ENCODE measurements around the gene COMTD1. TPM values are rescaled to one million over a fixed set of nuclear protein-coding genes. Genes with fewer than 3 reads are reported as not detected.
"Not testable (repeated sequence)": the region's sequence is repeated elsewhere in the genome, so short reads cannot be mapped to it uniquely, and the experiment has no call there.

COMTD1 gene
- total RNA-seq, 8 experiments from 2014 or later: 5.5 to 19.1 (median 12.8) TPM

GRCh38 chr10:75229971-75230370 is 5.8 kb downstream of the COMTD1 start:
- no peak for ATAC-seq (replicated peaks in 6 of 8)
- in situ Hi-C loops (cut with MboI; ENCODE audit: low pct_unique_long_range_greater_than_20kb in 2 of 9, low sequenced_read_pairs in 9 of 9, unreplicated experiment in 9 of 9): loop anchor here in 1 of 9 experiments (25.0 kb wide), 1 partner anchor 993 kb away; no protein-coding TSS in a partner anchor
- Histone ChIP-seq H3K27ac (no peak overlapping the region), H3K4me1 (replicated peaks in 1 of 2) (peaks cover 0 to 2% of the 10 kb centered on the region in 2 donors), H3K4me3 (no peak overlapping the region)
- 52 to 100% (median 100%) methylated on average over 1 to 3 of the region's 3 CpGs; no CpG with 5 or more reads in 1 of the 10 experiments for WGBS, 10 experiments

DNA sequence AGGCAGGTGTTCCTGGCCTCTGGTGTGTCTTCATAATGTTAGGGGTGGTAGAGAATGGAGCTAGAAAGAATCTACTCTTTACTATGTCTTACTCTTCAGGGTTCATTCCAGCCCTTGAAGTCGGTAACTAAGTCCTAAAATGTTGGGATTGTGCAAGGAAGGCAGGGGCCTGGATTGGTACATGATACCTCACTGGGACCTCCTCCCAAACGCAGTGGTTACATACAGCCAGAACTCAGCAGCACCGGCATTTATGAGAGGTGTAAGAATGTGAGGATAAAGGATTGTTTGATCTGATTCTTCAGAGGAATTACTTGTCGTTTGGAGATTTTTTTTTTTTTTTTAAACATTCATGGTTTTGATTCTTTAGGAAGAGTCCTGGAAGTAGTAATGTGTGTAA is 6.9 kb downstream of the COMTD1 start:
- no peak for ATAC-seq (replicated peaks in 6 of 8)
- Histone ChIP-seq H3K4me3 (no peak overlapping the region), H3K4me1 (replicated peaks in 1 of 2) (peaks cover 0 to 2% of the 10 kb centered on the region in 2 donors), H3K27ac (no peak overlapping the region)
- 27 to 96% (median 69%) methylated on average over 1 to 4 of the region's 4 CpGs; no CpG with 5 or more reads in 2 of the 10 experiments for WGBS, 10 experiments
- in situ Hi-C loops (cut with MboI; ENCODE audit: low pct_unique_long_range_greater_than_20kb in 2 of 9, low sequenced_read_pairs in 9 of 9, unreplicated experiment in 9 of 9): loop anchor here in 1 of 9 experiments (25.0 kb wide), 1 partner anchor 992 kb away; no protein-coding TSS in a partner anchor

- Histone ChIP-seq H3K27ac (no peak overlapping the region), H3K4me3 (no peak overlapping the region), H3K4me1 (replicated peaks in 1 of 2) (no peaks in the 10 kb centered on the region)
- in situ Hi-C loops (cut with MboI; ENCODE audit: low pct_unique_long_range_greater_than_20kb in 2 of 9, low sequenced_read_pairs in 9 of 9, unreplicated experiment in 9 of 9): loop anchor here in 1 of 9 experiments (25.0 kb wide), 1 partner anchor 991 kb away; no protein-coding TSS in a partner anchor
- 83 to 100% (median 100%) methylated on average over 1 to 2 of the region's 3 CpGs; no CpG with 5 or more reads in 4 of the 10 experiments for WGBS, 10 experiments
- ATAC-seq (replicated peaks in 6 of 8): no peak
Observed at GRCh38 chr10:75228278-75228677, 7.5 kb downstream of the COMTD1 start.

- Histone ChIP-seq H3K4me1 (replicated peaks in 1 of 2) (no peaks in the 10 kb centered on the region), H3K27ac (no peak overlapping the region), H3K4me3 (no peak overlapping the region)
- in situ Hi-C loops (cut with MboI; ENCODE audit: low pct_unique_long_range_greater_than_20kb in 2 of 9, low sequenced_read_pairs in 9 of 9, unreplicated experiment in 9 of 9): loop anchor here in 1 of 9 experiments (25.0 kb wide), 1 partner anchor 989 kb away; no protein-coding TSS in a partner anchor
- WGBS, 10 experiments: 52 to 93% (median 63%) methylated on average over 1 to 4 of the region's 5 CpGs; no CpG with 5 or more reads in 5 of the 10 experiments
- no peak for ATAC-seq (replicated peaks in 6 of 8)
Observed at GRCh38 chr10:75226656-75227055, 9.1 kb downstream of the COMTD1 start.

DNA sequence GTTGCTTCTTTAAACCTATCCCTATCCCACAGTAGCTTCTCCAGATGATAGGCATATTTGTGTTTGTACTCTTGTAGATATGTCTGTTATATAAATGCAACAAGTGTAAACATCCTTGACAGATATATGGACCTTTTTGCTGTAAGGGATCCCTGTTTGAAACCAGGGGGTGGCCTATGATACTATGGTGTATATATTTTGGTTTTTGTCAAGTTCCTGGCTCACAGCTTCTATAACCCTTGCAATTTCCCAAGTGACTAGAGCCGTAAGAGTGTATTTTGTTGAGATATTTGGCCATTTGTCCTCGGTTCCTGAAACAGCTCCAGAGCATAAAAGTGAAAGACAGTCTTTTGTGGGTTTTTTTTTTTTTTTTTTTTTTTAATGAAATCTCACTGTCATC is 9.7 kb downstream of the COMTD1 start:
- no peaks in the 10 kb centered on the region for H3K4me1 ChIP-seq (replicated peaks in 1 of 2)
- in situ Hi-C loops (cut with MboI; ENCODE audit: low pct_unique_long_range_greater_than_20kb in 2 of 9, low sequenced_read_pairs in 9 of 9, unreplicated experiment in 9 of 9): loop anchor here in 1 of 9 experiments (25.0 kb wide), 1 partner anchor 989 kb away; no protein-coding TSS in a partner anchor
- ATAC-seq (replicated peaks in 6 of 8): no peak
- no peak overlapping the region for H3K4me3 ChIP-seq
- H3K27ac ChIP-seq: no peak overlapping the region
- WGBS, 10 experiments: 0 to 100% (median 58%) methylated on average over 1 to 2 of the region's 2 CpGs; no CpG with 5 or more reads in 4 of the 10 experiments

DNA sequence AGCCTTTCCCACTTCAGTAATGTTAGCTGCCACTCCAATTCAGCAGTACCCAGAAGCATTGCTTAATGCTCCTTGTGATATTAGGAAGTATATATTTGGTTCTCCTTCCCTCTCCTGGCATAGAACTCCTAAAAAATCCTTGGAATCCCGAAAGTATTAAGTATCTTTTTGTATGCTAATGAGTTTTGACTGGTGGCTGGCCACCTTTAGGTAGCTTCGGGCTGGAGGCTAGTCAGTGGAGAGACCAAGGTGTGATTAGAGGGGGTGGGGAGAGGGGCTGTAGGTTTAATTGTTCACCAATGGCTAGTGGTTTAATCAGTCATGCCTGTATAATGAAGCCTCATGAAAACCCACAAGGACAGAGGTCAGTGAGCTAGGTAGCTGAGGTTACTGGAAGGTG is 12.2 kb downstream of the COMTD1 start:
- H3K27ac ChIP-seq: no peak overlapping the region
- in situ Hi-C loops (cut with MboI; ENCODE audit: low pct_unique_long_range_greater_than_20kb in 2 of 9, low sequenced_read_pairs in 9 of 9, unreplicated experiment in 9 of 9): no loop called here
- ATAC-seq (replicated peaks in 6 of 8): no peak
- WGBS, 10 experiments: 35 to 100% (median 67%) methylated on average over 1 to 2 of the region's 2 CpGs; no CpG with 5 or more reads in 5 of the 10 experiments
- H3K4me3 ChIP-seq: no peak overlapping the region
- no peaks in the 10 kb centered on the region for H3K4me1 ChIP-seq (replicated peaks in 1 of 2)

GRCh38 chr10:75221492-75221891 is 14.3 kb downstream of the COMTD1 start:
- in situ Hi-C loops (cut with MboI; ENCODE audit: low pct_unique_long_range_greater_than_20kb in 2 of 9, low sequenced_read_pairs in 9 of 9, unreplicated experiment in 9 of 9); H3K4me3 ChIP-seq; H3K4me1 ChIP-seq (replicated peaks in 1 of 2); ATAC-seq (replicated peaks in 6 of 8); H3K27ac ChIP-seq: not testable (repeated sequence)
- 77 to 100% (median 92%) methylated on average over 1 to 8 of the region's 8 CpGs for WGBS, 10 experiments

DNA sequence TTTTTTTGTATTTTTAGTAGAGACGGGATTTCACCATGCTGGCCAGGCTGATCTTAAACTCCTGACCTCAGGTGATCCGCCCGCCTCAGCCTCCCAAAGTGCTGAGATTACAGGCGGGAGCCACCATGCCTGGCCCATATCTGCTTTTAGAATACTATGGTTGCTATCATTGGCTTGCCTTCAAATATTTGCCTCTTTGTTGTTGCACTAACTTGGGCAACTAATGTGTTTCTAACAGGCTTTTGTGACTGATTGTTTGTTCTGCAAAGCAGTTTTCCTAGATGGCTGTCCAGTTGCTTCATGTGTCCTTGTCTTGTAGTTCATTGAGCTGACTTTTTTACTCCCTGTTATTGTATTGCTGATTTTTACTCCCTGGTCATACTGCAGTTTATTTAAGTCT is 15.5 kb downstream of the COMTD1 start:
- ATAC-seq (replicated peaks in 6 of 8): peak in 2 of 8 experiments; percentile 12 to 65
- 67 to 100% (median 100%) methylated on average over 1 to 4 of the region's 4 CpGs; no CpG with 5 or more reads in 4 of the 10 experiments for WGBS, 10 experiments
- no peak overlapping the region for H3K4me3 ChIP-seq
- H3K4me1 ChIP-seq (replicated peaks in 1 of 2): no peaks in the 10 kb centered on the region
- in situ Hi-C loops (cut with MboI; ENCODE audit: low pct_unique_long_range_greater_than_20kb in 2 of 9, low sequenced_read_pairs in 9 of 9, unreplicated experiment in 9 of 9): no loop called here
- H3K27ac ChIP-seq: no peak overlapping the region

DNA sequence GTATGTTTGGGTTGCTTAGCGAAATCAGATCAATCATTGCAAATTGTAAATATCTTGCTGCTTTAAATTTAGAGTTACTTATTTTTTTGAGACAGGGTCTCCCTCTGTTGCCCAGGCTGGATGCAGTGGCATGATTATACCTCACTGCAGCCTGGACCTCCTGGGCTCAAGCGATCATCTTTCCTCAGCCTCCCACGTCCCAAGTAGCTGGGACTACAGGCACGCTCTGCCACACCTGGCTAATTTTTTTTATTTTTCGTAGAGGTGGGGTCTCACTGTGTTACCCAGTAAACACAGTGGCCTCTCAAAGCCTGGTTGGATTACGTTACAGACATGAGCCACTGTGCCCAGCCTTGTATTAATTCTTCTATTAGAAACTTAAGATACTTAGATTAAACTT is 23.4 kb downstream of the COMTD1 start:
- in situ Hi-C loops (cut with MboI; ENCODE audit: low pct_unique_long_range_greater_than_20kb in 2 of 9, low sequenced_read_pairs in 9 of 9, unreplicated experiment in 9 of 9): no loop called here
- Histone ChIP-seq H3K4me1 (replicated peaks in 1 of 2) (peaks cover 11% of the 10 kb centered on the region in 2 donors), H3K27ac (no peak overlapping the region), H3K4me3 (peak overlapping the region in 2 of 5 donors; percentile 55 to 59)
- ATAC-seq (replicated peaks in 6 of 8): no peak
- 67 to 100% (median 90%) methylated on average over 1 to 5 of the region's 6 CpGs; no CpG with 5 or more reads in 2 of the 10 experiments for WGBS, 10 experiments

GRCh38 chr10:75211007-75211691 is 24.6 kb downstream of the COMTD1 start:
- peaks cover 11 to 15% of the 10 kb centered on the region in 2 donors for H3K4me1 ChIP-seq (replicated peaks in 1 of 2)
- in situ Hi-C loops (cut with MboI; ENCODE audit: low pct_unique_long_range_greater_than_20kb in 2 of 9, low sequenced_read_pairs in 9 of 9, unreplicated experiment in 9 of 9): no loop called here
- ATAC-seq (replicated peaks in 6 of 8): peak in 3 of 8 experiments; percentile 6 to 18 (median 14)
- 0 to 7% (median 0%) methylated on average over 1 to 13 of the region's 38 CpGs; no CpG with 5 or more reads in 2 of the 10 experiments for WGBS, 10 experiments
- H3K4me3 ChIP-seq: peak overlapping the region; percentile 55 to 74 (median 59)
- peak overlapping the region; percentile 99 to 100 for H3K27ac ChIP-seq

DNA sequence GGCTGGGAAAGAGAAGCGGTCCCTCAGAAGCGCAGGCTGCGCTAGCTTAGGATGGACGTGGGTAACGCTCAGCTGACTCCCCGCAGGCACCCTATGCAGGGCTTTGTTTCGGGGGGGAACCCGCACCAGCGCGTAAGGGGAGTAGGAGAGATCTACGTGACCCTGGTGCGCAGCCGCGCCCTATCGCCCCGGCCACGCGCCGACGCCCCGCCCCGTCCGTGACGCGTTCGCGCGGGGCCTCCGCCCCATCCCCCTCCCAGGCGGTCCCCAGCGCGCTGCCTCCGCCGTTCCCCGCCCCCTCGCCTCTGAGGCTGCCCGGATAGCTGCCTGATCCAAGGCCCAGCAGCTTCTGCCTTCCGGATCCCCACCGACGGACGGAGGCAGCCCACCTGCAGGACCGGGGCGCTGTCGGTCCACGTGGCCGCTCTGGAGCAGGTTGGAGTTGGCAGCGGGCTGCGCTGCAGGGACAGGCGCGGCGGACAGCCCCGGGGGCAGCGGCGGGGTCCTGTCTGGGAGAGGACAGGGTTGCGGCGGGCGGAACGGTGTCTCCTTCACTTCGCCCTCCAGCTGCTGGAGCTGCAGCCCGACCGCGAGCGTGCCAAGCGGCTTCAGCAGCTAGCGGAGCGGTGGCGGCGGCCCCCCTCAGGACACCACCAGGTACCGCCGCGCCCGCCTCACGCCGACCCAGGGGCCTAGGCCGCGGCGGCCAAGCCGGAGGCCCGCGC is 25.3 kb downstream of the COMTD1 start, which contains the start of gene VDAC2:
VDAC2 (plus strand) TSS at position 515 of the 725 bp plus-strand sequence. CDS start 363 bp downstream, outside the sequence.
- Histone ChIP-seq H3K4me3 (peak within 1 kb of the TSS; percentile 55 to 74 (median 59)), H3K4me1 (replicated peaks in 1 of 2) (peaks cover 11 to 15% of the 10 kb centered on the region in 2 donors), H3K27ac (peak within 1 kb of the TSS; percentile 99 to 100)
- in situ Hi-C loops (cut with MboI; ENCODE audit: low pct_unique_long_range_greater_than_20kb in 2 of 9, low sequenced_read_pairs in 9 of 9, unreplicated experiment in 9 of 9): no loop called here
- peak; percentile 81 to 92 (median 90) for ATAC-seq (replicated peaks in 6 of 8)
- 7% methylated on average over 3 of the region's 80 CpGs; no CpG with 5 or more reads in 9 of the 10 experiments for WGBS, 10 experiments

DNA sequence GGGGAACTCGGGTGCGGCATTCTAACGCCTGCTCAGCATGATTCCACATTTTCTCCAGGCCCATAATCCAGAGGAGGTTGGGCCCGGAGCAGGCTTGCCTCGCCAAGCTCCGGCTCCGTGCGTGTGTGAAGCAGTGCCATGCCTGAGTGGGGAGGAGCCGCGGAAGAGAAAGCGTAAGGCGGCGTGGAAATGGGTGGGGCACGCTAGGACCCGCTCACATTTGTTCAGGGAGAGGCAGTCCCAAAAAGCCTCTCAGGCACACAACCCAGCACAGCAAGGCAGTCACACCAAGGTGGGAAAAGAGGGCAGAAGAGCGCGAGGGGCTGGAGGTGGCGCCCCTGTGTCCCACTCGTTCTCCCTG is 25.9 kb downstream of the COMTD1 start:
- H3K4me1 ChIP-seq (replicated peaks in 1 of 2): peaks cover 11 to 15% of the 10 kb centered on the region in 2 donors
- in situ Hi-C loops (cut with MboI; ENCODE audit: low pct_unique_long_range_greater_than_20kb in 2 of 9, low sequenced_read_pairs in 9 of 9, unreplicated experiment in 9 of 9): no loop called here
- 0 to 50% (median 3%) methylated on average over 2 to 15 of the region's 19 CpGs; no CpG with 5 or more reads in 3 of the 10 experiments for WGBS, 10 experiments
- peak overlapping the region; percentile 99 to 100 for H3K27ac ChIP-seq
- H3K4me3 ChIP-seq: peak overlapping the region; percentile 55 to 74 (median 59)
- ATAC-seq (replicated peaks in 6 of 8): peak; percentile 57 to 67 (median 62)

Measured in motor neuron (in vitro differentiated cells).